ENCODE results near the gene NSUN4.
A peak's percentile ranks its signal among the peaks of the same experiment; 100 is the strongest.

GRCh38 chr1:46333300-46334029, 7.1 kb upstream of the NSUN4 start:
- TF ChIP-seq CTCF (conservative IDR thresholded peaks at IDR 0.05; ENCODE audit: low read depth, low read length) (peak; percentile 63), EZH2 (IDR thresholded peaks at IDR 0.05; ENCODE audit: borderline replicate concordance, low read depth, low read length, poor library complexity, severe bottlenecking) (no peak)

Data from A673 (cell line).